DOHH2 (cell line): Measurements from ENCODE around the gene MARK3.

Experiments used
- H3F3A ChIP-seq: fragments of 200-600 bp; sonication (generic), shearing (Covaris generic); 2 replicates; pipeline ENCODE4 v1.6.0; 2016; ENCODE audit warnings: antibody characterized with exemption, mild to moderate bottlenecking; ENCODE audit not compliant: control insufficient read depth, insufficient read depth
- H3K27ac ChIP-seq: fragments of 200-600 bp; sonication (generic); 2 replicates; pipeline ENCODE4 v1.5.1; 2014; ENCODE audit warnings: low read depth, mild to moderate bottlenecking, low read length, moderate library complexity
- H3K27me3 ChIP-seq: fragments of 200-600 bp; sonication (generic); 2 replicates; pipeline ENCODE4 v1.6.1; 2014; ENCODE audit warnings: mild to moderate bottlenecking, low read length, mixed read lengths; ENCODE audit not compliant: control insufficient read depth
- H3K36me3 ChIP-seq: fragments of 200-600 bp; sonication (generic); 2 replicates; pipeline ENCODE4 v1.6.1; 2014; ENCODE audit warnings: mild to moderate bottlenecking, low read length, moderate library complexity, mixed read lengths; ENCODE audit not compliant: control insufficient read depth
- H3K4me1 ChIP-seq: fragments of 200-600 bp; sonication (generic); 2 replicates; pipeline ENCODE4 v1.6.1; 2014; ENCODE audit warnings: mild to moderate bottlenecking, low read length, mixed read lengths; ENCODE audit not compliant: control insufficient read depth
- H3K4me2 ChIP-seq: fragments of 200-600 bp; sonication (generic); 2 replicates; pipeline ENCODE4 v1.6.0; 2014; ENCODE audit warnings: mild to moderate bottlenecking, low read length, moderate library complexity
- H3K4me3 ChIP-seq: fragments of 200-600 bp; sonication (generic); 2 replicates; pipeline ENCODE4 v1.5.1; 2014; ENCODE audit warnings: mild to moderate bottlenecking, low read length, mixed read lengths
- H3K79me2 ChIP-seq: fragments of 200-600 bp; sonication (generic); 2 replicates; pipeline ENCODE4 v1.6.1; 2014; ENCODE audit warnings: mild to moderate bottlenecking, low read length, mixed read lengths; ENCODE audit not compliant: control insufficient read depth
- H3K9me2 ChIP-seq: fragments of 200-600 bp; sonication (generic); replicated peaks from 2 replicates; pipeline ENCODE4 v1.6.1; 2014; ENCODE audit warnings: mild to moderate bottlenecking, low read length, mixed read lengths; ENCODE audit not compliant: control insufficient read depth
- H3K9me3 ChIP-seq: fragments of 200-600 bp; sonication (generic); 2 replicates; pipeline ENCODE4 v1.6.1; 2014; ENCODE audit warnings: antibody characterized with exemption, low read length, mixed read lengths; ENCODE audit not compliant: control insufficient read depth, insufficient read depth
- H4K20me1 ChIP-seq: fragments of 200-600 bp; sonication (generic); 2 replicates; pipeline ENCODE4 v1.6.0; 2014; ENCODE audit warnings: low read depth, mild to moderate bottlenecking, antibody characterized with exemption, low read length, moderate library complexity; ENCODE audit not compliant: control insufficient read depth, insufficient read depth
- EZH2phosphoT487 ChIP-seq: fragments of 200-600 bp; sonication (generic); IDR thresholded peaks from 2 replicates; pipeline ENCODE4 v1.6.1; 2017; ENCODE audit warnings: borderline replicate concordance, mild to moderate bottlenecking, antibody characterized with exemption, low read length, moderate library complexity, mixed read lengths
- TF ChIP-seq, protein P1 (sequence below): fragments of 200-600 bp; sonication (generic); IDR thresholded peaks from one replicate; pipeline ENCODE4 v1.5.1; 2014; ENCODE audit warnings: antibody characterized with exemption, mild to moderate bottlenecking, low read depth, low read length; ENCODE audit not compliant: poor library complexity, severe bottlenecking

The MARK3 gene

DNA sequence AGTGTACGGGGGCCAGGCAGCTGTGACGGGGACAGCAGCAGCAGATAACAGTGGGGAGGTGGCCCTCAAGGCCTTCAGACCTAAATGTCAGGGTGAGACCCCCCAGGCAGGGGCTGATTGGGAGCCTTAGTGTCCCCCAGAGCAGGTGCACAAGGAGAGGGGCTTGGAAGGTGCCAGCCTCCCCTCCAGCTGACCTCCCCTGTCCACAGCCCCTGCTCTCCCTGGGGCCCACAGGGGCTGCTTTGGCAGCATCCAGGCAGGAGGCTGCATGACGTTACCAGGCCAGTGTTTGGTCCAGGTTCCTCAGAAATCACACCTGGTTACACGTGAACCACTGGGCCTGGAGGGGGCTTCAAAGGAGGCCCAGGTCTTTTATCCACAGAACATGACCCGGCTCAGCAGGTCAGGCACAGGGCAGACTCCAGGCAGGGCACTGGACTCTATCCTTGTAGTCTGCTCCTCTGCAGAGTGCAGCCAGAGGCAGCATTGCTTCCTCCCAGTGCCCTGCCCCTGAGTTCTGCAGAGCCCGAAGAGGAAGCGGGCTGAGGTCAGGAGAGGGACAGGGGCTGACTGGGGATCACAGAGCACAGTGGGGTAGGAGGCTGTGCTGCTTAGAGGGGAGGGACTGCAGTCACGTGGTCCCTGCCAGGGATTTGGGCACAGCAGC is 141.2 kb downstream of the MARK3 start:
- Histone ChIP-seq H3K4me2 (no peak overlapping the region), H3K79me2 (peaks cover 32% of the 10 kb centered on the region), H3K27me3 (peaks cover 7% of the 10 kb centered on the region), H4K20me1 (no peaks in the 10 kb centered on the region), H3K9me2 (no peaks in the 10 kb centered on the region), H3K9me3 (no peaks in the 10 kb centered on the region), H3K4me3 (no peak overlapping the region), H3K4me1 (peaks cover 39% of the 10 kb centered on the region), H3K36me3 (peaks cover 16% of the 10 kb centered on the region), H3K27ac (no peak overlapping the region), H3F3A (no peaks in the 10 kb centered on the region)
- TF ChIP-seq, protein P1, sequence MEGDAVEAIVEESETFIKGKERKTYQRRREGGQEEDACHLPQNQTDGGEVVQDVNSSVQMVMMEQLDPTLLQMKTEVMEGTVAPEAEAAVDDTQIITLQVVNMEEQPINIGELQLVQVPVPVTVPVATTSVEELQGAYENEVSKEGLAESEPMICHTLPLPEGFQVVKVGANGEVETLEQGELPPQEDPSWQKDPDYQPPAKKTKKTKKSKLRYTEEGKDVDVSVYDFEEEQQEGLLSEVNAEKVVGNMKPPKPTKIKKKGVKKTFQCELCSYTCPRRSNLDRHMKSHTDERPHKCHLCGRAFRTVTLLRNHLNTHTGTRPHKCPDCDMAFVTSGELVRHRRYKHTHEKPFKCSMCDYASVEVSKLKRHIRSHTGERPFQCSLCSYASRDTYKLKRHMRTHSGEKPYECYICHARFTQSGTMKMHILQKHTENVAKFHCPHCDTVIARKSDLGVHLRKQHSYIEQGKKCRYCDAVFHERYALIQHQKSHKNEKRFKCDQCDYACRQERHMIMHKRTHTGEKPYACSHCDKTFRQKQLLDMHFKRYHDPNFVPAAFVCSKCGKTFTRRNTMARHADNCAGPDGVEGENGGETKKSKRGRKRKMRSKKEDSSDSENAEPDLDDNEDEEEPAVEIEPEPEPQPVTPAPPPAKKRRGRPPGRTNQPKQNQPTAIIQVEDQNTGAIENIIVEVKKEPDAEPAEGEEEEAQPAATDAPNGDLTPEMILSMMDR = no peak
- no peak for TF ChIP-seq EZH2phosphoT487

DNA sequence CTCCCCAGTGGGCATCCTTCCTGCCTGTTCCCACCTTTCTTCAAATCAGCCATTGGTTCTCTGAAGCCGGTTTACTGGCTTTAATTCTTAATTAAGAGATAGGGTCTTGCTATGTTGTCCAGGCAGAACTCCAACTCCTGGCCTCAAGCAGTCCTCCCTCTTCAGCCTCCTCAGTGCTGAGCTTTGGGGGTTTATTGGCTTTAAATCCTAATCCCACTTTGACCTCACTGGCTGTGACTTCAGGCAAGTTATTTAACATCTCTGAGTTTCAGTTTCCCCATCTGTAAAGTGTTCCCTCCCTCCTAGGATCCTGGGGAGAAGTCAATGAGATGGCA is 141.7 kb downstream of the MARK3 start:
- Histone ChIP-seq H3K9me3 (no peaks in the 10 kb centered on the region), H3K36me3 (peaks cover 17% of the 10 kb centered on the region), H3K27me3 (peaks cover 3% of the 10 kb centered on the region; the same call in 1 of the 2 replicates), H3K4me1 (peaks cover 35% of the 10 kb centered on the region), H3K4me2 (no peak overlapping the region), H3K9me2 (no peaks in the 10 kb centered on the region), H4K20me1 (no peaks in the 10 kb centered on the region), H3K79me2 (peaks cover 37% of the 10 kb centered on the region), H3K4me3 (no peak overlapping the region), H3K27ac (no peak overlapping the region), H3F3A (no peaks in the 10 kb centered on the region)
- TF ChIP-seq, protein P1 = no peak

- Histone ChIP-seq H3K27me3 (no peaks in the 10 kb centered on the region), H3K9me2 (no peaks in the 10 kb centered on the region), H4K20me1 (no peaks in the 10 kb centered on the region), H3K36me3 (peaks cover 19% of the 10 kb centered on the region), H3F3A (no peaks in the 10 kb centered on the region), H3K27ac (no peak overlapping the region), H3K4me2 (peak overlapping the region; percentile 92), H3K79me2 (peaks cover 41% of the 10 kb centered on the region), H3K9me3 (no peaks in the 10 kb centered on the region), H3K4me3 (peak overlapping the region; percentile 88), H3K4me1 (peaks cover 32% of the 10 kb centered on the region)
- no peak for TF ChIP-seq EZH2phosphoT487
- TF ChIP-seq, protein P1 = no peak
Observed at GRCh38 chr14:103527408-103528145, 142.4 kb downstream of the MARK3 start.
